Measurements from ENCODE around the gene NECTIN3.

Gene NECTIN3

DNA sequence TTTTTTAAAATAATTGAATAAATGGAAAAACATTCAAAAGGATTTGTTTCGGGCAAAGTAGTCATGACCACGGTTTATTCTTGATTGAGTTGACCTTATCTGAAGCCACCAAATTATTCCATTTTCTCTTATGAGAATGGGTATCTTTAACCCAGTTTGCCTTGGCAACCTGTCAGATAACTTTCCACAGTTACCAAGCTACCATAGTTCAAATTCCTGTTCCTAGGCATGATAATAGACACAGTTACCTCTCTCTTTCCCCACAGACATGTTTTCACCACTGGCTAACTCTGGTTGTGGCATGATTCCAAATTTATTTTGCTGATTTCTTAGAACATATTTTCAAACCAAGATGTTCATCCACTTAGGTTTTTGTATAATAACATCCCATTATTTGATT lies 84.9 kb downstream of the NECTIN3 start:
- H3K4me3 ChIP-seq (ENCODE audit: low read length), result no peak overlapping the region
- DNase-seq (ENCODE audit: low read depth), result peak; percentile 23
- TF ChIP-seq, protein P1, sequence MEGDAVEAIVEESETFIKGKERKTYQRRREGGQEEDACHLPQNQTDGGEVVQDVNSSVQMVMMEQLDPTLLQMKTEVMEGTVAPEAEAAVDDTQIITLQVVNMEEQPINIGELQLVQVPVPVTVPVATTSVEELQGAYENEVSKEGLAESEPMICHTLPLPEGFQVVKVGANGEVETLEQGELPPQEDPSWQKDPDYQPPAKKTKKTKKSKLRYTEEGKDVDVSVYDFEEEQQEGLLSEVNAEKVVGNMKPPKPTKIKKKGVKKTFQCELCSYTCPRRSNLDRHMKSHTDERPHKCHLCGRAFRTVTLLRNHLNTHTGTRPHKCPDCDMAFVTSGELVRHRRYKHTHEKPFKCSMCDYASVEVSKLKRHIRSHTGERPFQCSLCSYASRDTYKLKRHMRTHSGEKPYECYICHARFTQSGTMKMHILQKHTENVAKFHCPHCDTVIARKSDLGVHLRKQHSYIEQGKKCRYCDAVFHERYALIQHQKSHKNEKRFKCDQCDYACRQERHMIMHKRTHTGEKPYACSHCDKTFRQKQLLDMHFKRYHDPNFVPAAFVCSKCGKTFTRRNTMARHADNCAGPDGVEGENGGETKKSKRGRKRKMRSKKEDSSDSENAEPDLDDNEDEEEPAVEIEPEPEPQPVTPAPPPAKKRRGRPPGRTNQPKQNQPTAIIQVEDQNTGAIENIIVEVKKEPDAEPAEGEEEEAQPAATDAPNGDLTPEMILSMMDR (conservative IDR thresholded peaks at IDR 0.05; ENCODE audit: low read length), result no peak

DNA sequence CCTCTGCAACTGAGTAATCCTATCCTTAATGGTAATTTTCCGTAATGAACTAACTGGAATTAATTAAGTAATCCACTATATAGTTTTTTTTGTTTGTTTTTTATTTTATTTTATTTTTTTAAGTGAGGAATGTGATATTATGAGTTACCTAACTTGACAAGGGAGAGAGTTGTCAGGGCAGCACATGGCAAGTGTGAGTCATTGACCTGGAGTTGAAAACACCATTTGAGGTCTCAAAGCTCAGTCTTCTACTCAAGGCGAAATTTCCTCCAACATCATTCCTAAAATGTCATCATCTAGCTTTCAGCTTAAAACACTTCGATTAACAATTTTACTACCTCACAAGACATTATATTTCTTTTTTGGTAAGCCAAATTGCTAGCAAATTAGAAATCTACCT lies 87.8 kb downstream of the NECTIN3 start:
- TF ChIP-seq, protein P1 (conservative IDR thresholded peaks at IDR 0.05; ENCODE audit: low read length), result no peak
- DNase-seq (ENCODE audit: low read depth), result peak; percentile 23
- no peak overlapping the region for H3K4me3 ChIP-seq (ENCODE audit: low read length)

DNA sequence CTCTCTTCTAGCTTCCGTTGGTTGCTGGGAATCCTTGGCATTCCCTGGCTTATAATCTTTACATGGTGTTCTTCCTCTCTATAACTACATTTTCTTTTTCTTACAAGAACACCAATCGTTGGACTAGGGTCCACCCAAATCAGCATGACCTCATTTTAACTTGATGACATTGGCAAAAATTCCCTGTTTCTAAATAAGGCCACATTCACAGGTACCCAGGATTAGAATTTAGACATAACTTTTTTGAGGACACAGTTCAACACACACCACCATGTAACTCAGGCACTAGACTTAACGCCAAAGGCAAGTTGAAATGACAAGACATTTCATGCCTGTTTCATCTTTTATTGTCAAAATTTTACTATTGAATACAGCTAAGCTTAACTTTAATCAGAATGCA lies 93.0 kb downstream of the NECTIN3 start:
- DNase-seq (ENCODE audit: low read depth), result no peak

DNA sequence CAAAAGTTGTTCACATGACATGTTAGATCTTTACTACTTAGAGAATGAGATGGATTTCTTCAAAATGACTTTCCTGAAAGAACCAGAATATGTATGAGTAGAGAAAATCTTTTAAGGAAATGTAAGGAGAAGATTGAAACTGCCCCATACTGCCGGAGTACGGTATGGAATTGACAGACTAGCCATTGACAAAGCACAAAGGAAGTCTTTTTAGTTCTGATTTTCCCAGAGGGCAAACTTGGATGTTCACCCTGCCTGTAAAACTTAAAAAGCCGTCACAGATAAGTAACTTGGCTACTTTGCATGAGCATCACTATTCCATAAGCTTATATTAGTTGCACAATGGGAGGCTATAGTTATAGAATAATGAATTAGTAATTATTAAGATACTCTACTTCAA lies 93.8 kb downstream of the NECTIN3 start:
- no peak overlapping the region for H3K4me3 ChIP-seq (ENCODE audit: low read length)
- TF ChIP-seq, protein P1 (conservative IDR thresholded peaks at IDR 0.05; ENCODE audit: low read length), result no peak
- DNase-seq (ENCODE audit: low read depth), result no peak

More for the DNA sequence above, 93.0 kb downstream of the NECTIN3 start:
- TF ChIP-seq, protein P1 (conservative IDR thresholded peaks at IDR 0.05; ENCODE audit: low read length), result no peak
- H3K4me3 ChIP-seq (ENCODE audit: low read length), result no peak overlapping the region

DNA sequence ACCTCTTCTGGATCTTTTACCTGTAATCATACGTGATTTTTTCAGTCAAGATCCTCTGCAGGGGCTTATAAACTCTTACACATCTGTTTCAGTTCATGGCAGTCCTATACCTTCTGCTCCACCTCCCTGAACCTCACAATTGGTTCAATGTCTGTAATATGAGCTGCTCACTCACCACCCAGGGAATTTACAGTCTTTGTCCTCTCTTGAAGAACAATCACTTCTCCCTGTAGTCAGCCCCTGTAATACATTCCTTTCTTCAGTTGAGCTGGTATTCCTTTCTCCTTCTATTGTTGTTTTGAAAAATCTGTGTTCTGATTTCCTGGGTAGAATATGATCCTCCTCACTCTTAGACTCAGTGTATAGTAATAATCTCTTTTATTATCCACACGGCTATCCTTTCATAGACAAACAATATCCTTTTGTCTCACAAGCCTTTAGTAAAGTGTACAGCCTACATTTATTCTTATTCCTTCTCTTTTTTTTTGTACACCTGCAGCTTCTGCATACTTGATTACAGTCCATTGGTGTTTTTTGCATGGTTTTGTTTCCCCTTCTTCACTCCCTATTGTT lies 101.8 kb downstream of the NECTIN3 start:
- TF ChIP-seq, protein P1 (conservative IDR thresholded peaks at IDR 0.05; ENCODE audit: low read length), result no peak
- no peak for DNase-seq (ENCODE audit: low read depth)
- no peak overlapping the region for H3K4me3 ChIP-seq (ENCODE audit: low read length)

DNA sequence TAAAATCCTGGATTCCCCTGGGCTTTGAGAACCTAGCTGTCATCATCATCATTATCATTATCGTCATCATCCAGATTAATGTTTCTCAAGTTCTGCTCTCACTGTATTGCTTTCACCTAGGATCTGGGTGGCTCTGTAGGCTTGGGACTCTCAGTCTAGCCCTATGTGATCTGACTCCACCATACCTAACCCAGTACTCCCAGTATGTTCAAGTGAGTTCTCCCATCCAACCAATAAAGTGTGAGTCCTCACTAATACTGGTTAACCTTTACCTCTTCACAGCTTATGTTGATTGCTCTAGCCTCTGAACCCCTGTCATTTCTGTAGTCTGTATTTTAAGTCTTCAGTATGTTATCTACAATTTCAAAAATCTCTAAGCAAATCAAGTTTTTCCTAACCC lies 102.3 kb downstream of the NECTIN3 start:
- TF ChIP-seq, protein P1 (conservative IDR thresholded peaks at IDR 0.05; ENCODE audit: low read length), result no peak
- DNase-seq (ENCODE audit: low read depth), result no peak
- no peak overlapping the region for H3K4me3 ChIP-seq (ENCODE audit: low read length)

DNA sequence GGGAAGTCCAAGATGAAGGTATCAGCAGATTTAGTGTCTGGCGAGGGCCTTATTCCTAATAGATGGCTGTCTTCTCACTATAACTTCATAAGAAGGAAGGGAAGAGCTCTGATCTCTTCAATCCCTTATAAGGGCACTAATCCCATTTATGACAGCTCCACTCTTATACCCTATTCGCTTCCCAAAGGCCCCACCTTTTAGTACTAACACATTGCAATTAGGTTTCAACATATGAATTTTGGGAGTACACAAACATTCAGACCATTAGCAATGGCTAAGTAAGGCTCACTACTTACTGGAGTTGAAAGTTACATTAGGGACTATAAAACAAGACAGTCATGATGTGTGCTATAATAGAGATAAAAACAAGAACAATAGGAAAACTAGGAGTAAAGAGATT lies 118.9 kb downstream of the NECTIN3 start:
- TF ChIP-seq, protein P1 (conservative IDR thresholded peaks at IDR 0.05; ENCODE audit: low read length), result no peak
- no peak for DNase-seq (ENCODE audit: low read depth)
- no peak overlapping the region for H3K4me3 ChIP-seq (ENCODE audit: low read length)
